Activated CD4-positive, alpha-beta T cell treated with anti-CD3 and anti-CD28 coated beads, Interleukin-2, amount 50 U/mL, for 48 hours (primary cell): ENCODE results near the gene RPS15.
"Not testable (repeated sequence)": the region's sequence is repeated elsewhere in the genome, so short reads cannot be mapped to it uniquely, and the experiment has no call there.

Source experiments
- DNase-seq, 2 experiments: peaks; one replicate each; pipeline ENCODE4 v3.0.0-alpha.2; 2020

Gene RPS15

GRCh38 chr19:1402411-1403070 is 35.7 kb upstream of the RPS15 start:
- DNase-seq: no peak

GRCh38 chr19:1406774-1407527 is 31.2 kb upstream of the RPS15 start:
- DNase-seq: peak; percentile 99

- DNase-seq: peak in 1 of 2 experiments; percentile 39
Observed at GRCh38 chr19:1407528-1408299, 30.5 kb upstream of the RPS15 start, which contains the start of gene DAZAP1. TSS of gene DAZAP1 (plus strand) at chr19:1407586. CDS start at chr19:1407774, 188 bp downstream.

- peak; percentile 51 to 59 for DNase-seq
Observed at GRCh38 chr19:1408300-1409203, 29.6 kb upstream of the RPS15 start.

GRCh38 chr19:1409204-1410005 is 28.8 kb upstream of the RPS15 start:
- no peak for DNase-seq

GRCh38 chr19:1410136-1410786 is 27.9 kb upstream of the RPS15 start:
- DNase-seq: peak; percentile 44 to 52

- DNase-seq: no peak
Observed at GRCh38 chr19:1410789-1411188, 27.4 kb upstream of the RPS15 start.

- peak in 1 of 2 experiments; percentile 40 for DNase-seq
Observed at GRCh38 chr19:1411255-1412191, 26.7 kb upstream of the RPS15 start.

GRCh38 chr19:1412323-1412923 is 25.8 kb upstream of the RPS15 start:
- no peak for DNase-seq

GRCh38 chr19:1412995-1413800 is 25.0 kb upstream of the RPS15 start:
- peak in 1 of 2 experiments; percentile 41 for DNase-seq

- no peak for DNase-seq
Observed at GRCh38 chr19:1416014-1416841, 22.0 kb upstream of the RPS15 start.

GRCh38 chr19:1417145-1417544 is 21.1 kb upstream of the RPS15 start:
- DNase-seq: no peak

GRCh38 chr19:1417681-1418495 is 20.3 kb upstream of the RPS15 start:
- no peak for DNase-seq

GRCh38 chr19:1418496-1418775 is 19.8 kb upstream of the RPS15 start:
- DNase-seq: no peak

- no peak for DNase-seq
Observed at GRCh38 chr19:1418951-1419738, 19.1 kb upstream of the RPS15 start.

GRCh38 chr19:1420085-1420484 is 18.1 kb upstream of the RPS15 start:
- not testable (repeated sequence) for DNase-seq
